AG08395 (cell line): ENCODE results near the gene NELFE.

Source experiments
- DNase-seq: peaks from one replicate; pipeline ENCODE4 v3.0.0; 2012; ENCODE audit warnings: mixed read lengths, low spot score

The NELFE gene

GRCh38 chr6:31972709-31973350 is 14.1 kb upstream of the NELFE start:
- DNase-seq = peak; percentile 73

GRCh38 chr6:31971993-31972708 is 13.4 kb upstream of the NELFE start, which contains the start of gene DXO:
Gene DXO, minus strand, starts transcription at chr6:31972138. Its CDS starts 463 bp downstream, at chr6:31971675.
- DNase-seq = peak; percentile 99

GRCh38 chr6:31971279-31971992 is 12.7 kb upstream of the NELFE start:
- DNase-seq = no peak

- DNase-seq = no peak
These were observed 12.0 kb upstream of the NELFE start for GRCh38 chr6:31970604-31971271.

GRCh38 chr6:31969712-31970603 is 11.2 kb upstream of the NELFE start:
- peak; percentile 10 for DNase-seq

GRCh38 chr6:31968791-31969711 is 10.3 kb upstream of the NELFE start:
- DNase-seq = no peak

GRCh38 chr6:31968326-31968725 is 9.6 kb upstream of the NELFE start:
- DNase-seq = no peak

- no peak for DNase-seq
These were observed 9.2 kb upstream of the NELFE start for GRCh38 chr6:31967926-31968320.

GRCh38 chr6:31966997-31967925 is 8.5 kb upstream of the NELFE start:
- no peak for DNase-seq

GRCh38 chr6:31966506-31966905 is 7.7 kb upstream of the NELFE start:
- no peak for DNase-seq

GRCh38 chr6:31965700-31966099 is 6.9 kb upstream of the NELFE start:
- DNase-seq = no peak

GRCh38 chr6:31963921-31964320 is 5.2 kb upstream of the NELFE start:
- no peak for DNase-seq

GRCh38 chr6:31961616-31962015 is 2.8 kb upstream of the NELFE start:
- DNase-seq = no peak

- DNase-seq = peak; percentile 19
These were observed 395 bp downstream of the NELFE start for GRCh38 chr6:31958412-31958740.

GRCh38 chr6:31956796-31957195 is 2.0 kb downstream of the NELFE start:
- DNase-seq = no peak

GRCh38 chr6:31954511-31954910 is 4.3 kb downstream of the NELFE start:
- DNase-seq = no peak

- no peak for DNase-seq
These were observed 5.9 kb downstream of the NELFE start for GRCh38 chr6:31952890-31953289.

- peak; percentile 80 for DNase-seq
These were observed 6.5 kb downstream of the NELFE start for GRCh38 chr6:31952140-31952805.
